ENCODE results near the gene HAUS7. TPM values are rescaled to one million over a fixed set of nuclear protein-coding genes. Genes with fewer than 3 reads are reported as not detected.
"Not testable (repeated sequence)": the region's sequence is repeated elsewhere in the genome, so short reads cannot be mapped to it uniquely, and the experiment has no call there.

The HAUS7 gene
- polyA plus RNA-seq, 3 donors = 25.3 to 33.3 (median 32.3) TPM

- no peak for DNase-seq (ENCODE audit: extremely low read depth in 1 of 11, low read depth in 9 of 11, low spot score in 4 of 11)
Observed at GRCh38 chrX:153406011-153406410, 64.4 kb downstream of the HAUS7 start.

- DNase-seq (ENCODE audit: extremely low read depth in 1 of 11, low read depth in 9 of 11, low spot score in 4 of 11) = no peak
Observed at GRCh38 chrX:153405426-153405825, 65.0 kb downstream of the HAUS7 start.

GRCh38 chrX:153404333-153404732 lies 66.0 kb downstream of the HAUS7 start:
- not testable (repeated sequence) for DNase-seq (ENCODE audit: extremely low read depth in 1 of 11, low read depth in 9 of 11, low spot score in 4 of 11)

- DNase-seq (ENCODE audit: extremely low read depth in 1 of 11, low read depth in 9 of 11, low spot score in 4 of 11) = no peak
Observed at GRCh38 chrX:153401133-153401764, 69.1 kb downstream of the HAUS7 start, which contains the start of gene PNMA6E. Gene PNMA6E, minus strand, starts transcription at chrX:153401350. Its CDS starts 2,501 bp downstream, at chrX:153398849.

GRCh38 chrX:153400146-153401132 lies 69.9 kb downstream of the HAUS7 start:
- DNase-seq (ENCODE audit: extremely low read depth in 1 of 11, low read depth in 9 of 11, low spot score in 4 of 11) = no peak

- no peak for DNase-seq (ENCODE audit: extremely low read depth in 1 of 11, low read depth in 9 of 11, low spot score in 4 of 11)
Observed at GRCh38 chrX:153398275-153398960, 72.0 kb downstream of the HAUS7 start.

Other genes starting within 250 kb of the HAUS7 start
- gene PNMA6F, start 148.8 kb downstream of the HAUS7 start, polyA plus RNA-seq (ENCODE audit: insufficient read length in 3 of 3) = under 1 TPM; 0.15 to 0.27 (median 0.20) TPM
- 10 to 100 TPM; 19.3 to 22.3 (median 20.5) TPM for gene ZNF275, start 136.4 kb downstream of the HAUS7 start, polyA plus RNA-seq (ENCODE audit: insufficient read length in 3 of 3)
- gene PNMA6E, start 69.2 kb downstream of the HAUS7 start, polyA plus RNA-seq (ENCODE audit: insufficient read length in 3 of 3) = not detected
- gene ZFP92, start 59.1 kb downstream of the HAUS7 start, polyA plus RNA-seq (ENCODE audit: insufficient read length in 3 of 3) = 1 to 10 TPM in 1 of 3 donors, under 1 TPM in 2; 0.73 to 1.5 (median 0.92) TPM
- under 1 TPM; 0.37 to 0.75 (median 0.64) TPM for gene TREX2, start 24.5 kb downstream of the HAUS7 start, polyA plus RNA-seq (ENCODE audit: insufficient read length in 3 of 3)
- gene BGN, start 24.4 kb upstream of the HAUS7 start, polyA plus RNA-seq (ENCODE audit: insufficient read length in 3 of 3) = 100 to 1,000 TPM; 154 to 178 (median 162) TPM
- under 1 TPM; 0.17 to 0.32 (median 0.24) TPM for gene ATP2B3, start 47.1 kb upstream of the HAUS7 start, polyA plus RNA-seq (ENCODE audit: insufficient read length in 3 of 3)
- gene CCNQ, start 128.6 kb upstream of the HAUS7 start, polyA plus RNA-seq (ENCODE audit: insufficient read length in 3 of 3) = 10 to 100 TPM; 15.6 to 19.5 (median 17.0) TPM
- 10 to 100 TPM; 38.3 to 51.9 (median 46.8) TPM for gene DUSP9, start 176.6 kb upstream of the HAUS7 start, polyA plus RNA-seq (ENCODE audit: insufficient read length in 3 of 3)
- gene PNCK, start 203.2 kb upstream of the HAUS7 start, polyA plus RNA-seq (ENCODE audit: insufficient read length in 3 of 3) = 10 to 100 TPM in 1 of 3 donors, 1 to 10 TPM in 2; 7.6 to 13.9 (median 8.4) TPM
- 10 to 100 TPM; 53.5 to 69.9 (median 59.4) TPM for gene SLC6A8, start 217.3 kb upstream of the HAUS7 start, polyA plus RNA-seq (ENCODE audit: insufficient read length in 3 of 3)

All from renal cortex interstitium (tissue), 11 donors.